H1 (cell line): ENCODE results near the gene SERPINB13.

Experiments
- EGR1 ChIP-seq: IDR thresholded peaks from 2 replicates; pipeline ENCODE4 v1.6.1; 2011; ENCODE audit warnings: low read depth, low read length, borderline replicate concordance
- EP300 ChIP-seq, 2 experiments: IDR thresholded peaks; 1 replicate in 1 of 2; 2 replicates in 1 of 2; pipeline ENCODE4 v1.6.1; 2011 to 2012; ENCODE audit warnings: low read depth in 2 of 2, low read length in 2 of 2, mild to moderate bottlenecking in 2 of 2, borderline replicate concordance in 1 of 2, inconsistent platforms in 1 of 2, moderate library complexity in 1 of 2
- EZH2 ChIP-seq: fragments of 200-600 bp; sonication (generic); IDR thresholded peaks from 2 replicates; pipeline ENCODE4 v1.7.1; 2012; ENCODE audit warnings: low read depth, mild to moderate bottlenecking, moderate library complexity, low read length, inconsistent platforms; ENCODE audit not compliant: severe bottlenecking
- FOSL1 ChIP-seq: IDR thresholded peaks from 2 replicates; pipeline ENCODE4 v1.6.1; 2011; ENCODE audit warnings: mild to moderate bottlenecking, low read depth, low read length, moderate library complexity; ENCODE audit not compliant: insufficient read depth
- GTF2F1 ChIP-seq: IDR thresholded peaks from 2 replicates; pipeline ENCODE4 v1.6.1; 2012; ENCODE audit warnings: low read depth, low read length, improper control_type of control experiment, borderline replicate concordance
- HDAC6 ChIP-seq: IDR thresholded peaks from one replicate; pipeline ENCODE4 v1.7.1; 2012; ENCODE audit warnings: low read depth, mild to moderate bottlenecking, inconsistent platforms, low read length, moderate library complexity
- POLR2A ChIP-seq, 2 experiments: IDR thresholded peaks; 1 replicate in 1 of 2; 2 replicates in 1 of 2; pipeline ENCODE4 v1.6.1; 2011; ENCODE audit warnings: low read depth in 2 of 2, low read length in 2 of 2, mild to moderate bottlenecking in 2 of 2; ENCODE audit errors: control extremely low read depth in 1 of 2
- POLR2AphosphoS5 ChIP-seq: IDR thresholded peaks from 2 replicates; pipeline ENCODE4 v1.6.1; 2011; ENCODE audit warnings: low read depth, low read length
- TAF1 ChIP-seq: IDR thresholded peaks from 2 replicates; pipeline ENCODE4 v1.6.1; 2011; ENCODE audit warnings: mild to moderate bottlenecking, low read depth, low read length
- TF ChIP-seq, protein P1 (sequence below): IDR thresholded peaks from 2 replicates; pipeline ENCODE4 v1.6.1; 2011; ENCODE audit warnings: low read length, improper control_type of control experiment
- TF ChIP-seq, protein P2 (sequence below), 3 experiments: IDR thresholded peaks; 1 replicate in 2 of 3; 2 replicates in 1 of 3; pipeline versions ENCODE4 v1.5.1 to v1.6.1; 2011; ENCODE audit warnings: low read length in 3 of 3, mild to moderate bottlenecking in 3 of 3, inconsistent platforms in 2 of 3, low read depth in 1 of 3, moderate library complexity in 1 of 3; ENCODE audit not compliant: insufficient read depth in 1 of 3; ENCODE audit errors: control extremely low read depth in 1 of 3

DNA sequence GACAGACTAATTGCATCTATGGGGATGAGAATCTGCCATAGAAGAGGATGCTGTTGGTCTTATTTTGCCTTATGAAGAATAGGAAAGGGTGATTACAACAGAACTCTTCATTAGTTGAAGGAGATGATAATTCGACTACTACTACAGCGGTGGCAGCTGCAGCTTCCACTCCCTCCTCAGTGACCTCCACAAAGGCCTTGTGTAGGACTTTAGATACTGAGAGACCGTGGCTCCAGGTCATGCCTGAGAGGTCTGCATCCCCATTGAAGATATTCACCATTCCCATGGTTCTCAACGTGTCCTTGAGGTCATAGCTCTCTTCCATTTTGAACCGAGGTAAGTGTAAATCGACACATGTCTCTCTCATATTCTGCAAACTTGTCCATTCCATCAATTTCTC, 50.6 kb downstream of the SERPINB13 start:
- no peak for TF ChIP-seq POLR2A (IDR thresholded peaks at IDR 0.05; ENCODE audit: control extremely low read depth in 1 of 2, low read depth in 2 of 2, low read length in 2 of 2)
- no peak for TF ChIP-seq POLR2AphosphoS5
- TF ChIP-seq, protein P1, sequence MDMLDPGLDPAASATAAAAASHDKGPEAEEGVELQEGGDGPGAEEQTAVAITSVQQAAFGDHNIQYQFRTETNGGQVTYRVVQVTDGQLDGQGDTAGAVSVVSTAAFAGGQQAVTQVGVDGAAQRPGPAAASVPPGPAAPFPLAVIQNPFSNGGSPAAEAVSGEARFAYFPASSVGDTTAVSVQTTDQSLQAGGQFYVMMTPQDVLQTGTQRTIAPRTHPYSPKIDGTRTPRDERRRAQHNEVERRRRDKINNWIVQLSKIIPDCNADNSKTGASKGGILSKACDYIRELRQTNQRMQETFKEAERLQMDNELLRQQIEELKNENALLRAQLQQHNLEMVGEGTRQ = no peak
- TF ChIP-seq, protein P2, sequence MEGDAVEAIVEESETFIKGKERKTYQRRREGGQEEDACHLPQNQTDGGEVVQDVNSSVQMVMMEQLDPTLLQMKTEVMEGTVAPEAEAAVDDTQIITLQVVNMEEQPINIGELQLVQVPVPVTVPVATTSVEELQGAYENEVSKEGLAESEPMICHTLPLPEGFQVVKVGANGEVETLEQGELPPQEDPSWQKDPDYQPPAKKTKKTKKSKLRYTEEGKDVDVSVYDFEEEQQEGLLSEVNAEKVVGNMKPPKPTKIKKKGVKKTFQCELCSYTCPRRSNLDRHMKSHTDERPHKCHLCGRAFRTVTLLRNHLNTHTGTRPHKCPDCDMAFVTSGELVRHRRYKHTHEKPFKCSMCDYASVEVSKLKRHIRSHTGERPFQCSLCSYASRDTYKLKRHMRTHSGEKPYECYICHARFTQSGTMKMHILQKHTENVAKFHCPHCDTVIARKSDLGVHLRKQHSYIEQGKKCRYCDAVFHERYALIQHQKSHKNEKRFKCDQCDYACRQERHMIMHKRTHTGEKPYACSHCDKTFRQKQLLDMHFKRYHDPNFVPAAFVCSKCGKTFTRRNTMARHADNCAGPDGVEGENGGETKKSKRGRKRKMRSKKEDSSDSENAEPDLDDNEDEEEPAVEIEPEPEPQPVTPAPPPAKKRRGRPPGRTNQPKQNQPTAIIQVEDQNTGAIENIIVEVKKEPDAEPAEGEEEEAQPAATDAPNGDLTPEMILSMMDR (IDR thresholded peaks at IDR 0.05; ENCODE audit: control extremely low read depth in 1 of 3, insufficient read depth in 1 of 3, low read depth in 1 of 3, low read length in 3 of 3) = no peak
- no peak for TF ChIP-seq HDAC6
- TF ChIP-seq TAF1 = no peak
- no peak for TF ChIP-seq EZH2
- TF ChIP-seq FOSL1 = no peak
- no peak for TF ChIP-seq EGR1
- no peak for TF ChIP-seq GTF2F1
- TF ChIP-seq EP300 (IDR thresholded peaks at IDR 0.05; ENCODE audit: borderline replicate concordance in 1 of 2, low read depth in 2 of 2, low read length in 2 of 2) = no peak
